Stimulated activated CD8-positive, alpha-beta memory T cell treated with anti-CD3 and anti-CD28 coated beads, Interleukin-4, amount 100 ng/mL, for 24 hours (primary cell): ENCODE measurements around the gene AHNAK2.

Source experiments
- DNase-seq: peaks from one replicate; pipeline ENCODE4 v3.0.0-alpha.2; 2020; ENCODE audit warnings: low read depth

AHNAK2 gene

GRCh38 chr14:104973385-104974145 is 4.6 kb downstream of the AHNAK2 start:
- no peak for DNase-seq

GRCh38 chr14:104973135-104973384 is 5.1 kb downstream of the AHNAK2 start:
- DNase-seq: no peak

GRCh38 chr14:104972301-104973134 is 5.7 kb downstream of the AHNAK2 start:
- DNase-seq: no peak

GRCh38 chr14:104971447-104972240 is 6.5 kb downstream of the AHNAK2 start:
- DNase-seq: no peak

- no peak for DNase-seq
Measured at GRCh38 chr14:104970231-104971068, 7.7 kb downstream of the AHNAK2 start.

GRCh38 chr14:104969741-104970230 is 8.4 kb downstream of the AHNAK2 start:
- DNase-seq: no peak

- no peak for DNase-seq
Measured at GRCh38 chr14:104968541-104969401, 9.4 kb downstream of the AHNAK2 start.

- DNase-seq: no peak
Measured at GRCh38 chr14:104968153-104968527, 10.0 kb downstream of the AHNAK2 start.

- DNase-seq: no peak
Measured at GRCh38 chr14:104967386-104968152, 10.6 kb downstream of the AHNAK2 start.

- no peak for DNase-seq
Measured at GRCh38 chr14:104966981-104967385, 11.2 kb downstream of the AHNAK2 start.

GRCh38 chr14:104966261-104966865 is 11.8 kb downstream of the AHNAK2 start:
- no peak for DNase-seq

- no peak for DNase-seq
Measured at GRCh38 chr14:104965561-104966231, 12.5 kb downstream of the AHNAK2 start.

GRCh38 chr14:104964546-104964945 is 13.6 kb downstream of the AHNAK2 start:
- DNase-seq: no peak

- no peak for DNase-seq
Measured at GRCh38 chr14:104957146-104958113, 20.7 kb downstream of the AHNAK2 start.

- DNase-seq: no peak
Measured at GRCh38 chr14:104956290-104956890, 21.8 kb downstream of the AHNAK2 start.

- no peak for DNase-seq
Measured at GRCh38 chr14:104955396-104955770, 22.8 kb downstream of the AHNAK2 start.

GRCh38 chr14:104954746-104955395 is 23.3 kb downstream of the AHNAK2 start:
- no peak for DNase-seq
